Adrenal gland (tissue), 12 donors: ENCODE measurements around the gene POLR2E. TPM values are rescaled to one million over a fixed set of nuclear protein-coding genes. Genes with fewer than 3 reads are reported as not detected.
"Not testable (repeated sequence)": the region's sequence is repeated elsewhere in the genome, so short reads cannot be mapped to it uniquely, and the experiment has no call there.

ENCODE experiments used
- DNase-seq, 7 donors: peaks; one replicate each; pipeline ENCODE4 v3.0.0-alpha.2; 2019 to 2020
- H3K27ac ChIP-seq, 5 donors: fragments of 200-600 bp; sonication (generic) in 4 of 5; 1 replicate in 3 of 5; 2 replicates in 2 of 5; pipeline versions ENCODE4 v1.5.1 to v1.8.0; 2016 to 2020; ENCODE audit warnings: mild to moderate bottlenecking in 1 of 5
- H3K27me3 ChIP-seq: fragments of 200-600 bp; 2 replicates; pipeline ENCODE4 v1.8.0; 2021
- H3K36me3 ChIP-seq, 2 donors: fragments of 200-600 bp; replicated peaks in 1 of 2; 1 replicate in 1 of 2; 2 replicates in 1 of 2; pipeline versions ENCODE4 v1.5.1 to v1.8.0; 2018 to 2022
- H3K4me1 ChIP-seq, 2 donors: fragments of 200-600 bp; replicated peaks in 1 of 2; 1 replicate in 1 of 2; 2 replicates in 1 of 2; pipeline versions ENCODE4 v1.5.1 to v1.8.0; 2018 to 2021
- H3K4me3 ChIP-seq, 4 donors: fragments of 200-600 bp; sonication (generic) in 3 of 4; one replicate each; pipeline ENCODE4 v1.5.1; 2016 to 2018
- H3K9me3 ChIP-seq, 3 donors: fragments of 200-600 bp; sonication (generic) in 1 of 3; replicated peaks in 1 of 3; 1 replicate in 2 of 3; 2 replicates in 1 of 3; pipeline versions ENCODE4 v1.5.1 to v1.8.0; 2016 to 2021
- POLR2A ChIP-seq, 2 donors: fragments of 450-650 bp; IDR thresholded peaks; one replicate each; pipeline ENCODE4 v1.6.1; 2017; ENCODE audit warnings: antibody characterized with exemption in 2 of 2, mild to moderate bottlenecking in 2 of 2, moderate library complexity in 1 of 2
- WGBS, 4 donors: extraction: QIAGEN DNeasy Blood & Tissue Kit in 2 of 4; methylation state at CpG; one replicate each; pipeline versions ENCODE4 v1.1.5 to v1.1.7; 2013 to 2017; 5-methylcytosine and 5-hydroxymethylcytosine counted together
- intact Hi-C, 2 donors: fragments of 100-400 bp; cut with DNase I; formaldehyde crosslinking; loops; one replicate each; pipeline versions ENCODE4 v1.14.1 to v1.15.0; 2022 to 2023
- polyA plus RNA-seq, 3 donors: library from polyadenylated mRNA; stranded (reverse); fragments of 200-250 nt in 2 of 3; fragments of 350-450 nt in 1 of 3; fragmentation: Illumina TruSeq in 1 of 3; extraction: RNeasy Lipid Tissue Mini Kit (QIAGEN cat#74804) in 1 of 3; gene quantifications; one replicate each; pipeline ENCODE4 v1.2.3, GENCODE V29; 2013 to 2014
- total RNA-seq, 9 donors: library from RNA; depleted of rRNA in 4 of 9; stranded (reverse); fragments of >200 nt in 4 of 9; fragments of 120-200 nt in 1 of 9; fragmentation: NEBNext Ultra II Directional in 1 of 9; extraction: Animal tissue kit (Norgen Biotek cat#: 25700) in 1 of 9; gene quantifications; one replicate each; pipeline versions ENCODE4 v1.1.0 to v1.2.4, GENCODE V29; 2013 to 2023
- TF ChIP-seq, protein P1 (sequence below), 6 experiments: fragments of 450-650 bp in 4 of 6; fragments of 200-600 bp in 2 of 6; sonication (generic) in 1 of 6; IDR thresholded peaks; 1 replicate in 5 of 6; 2 replicates in 1 of 6; pipeline versions ENCODE4 v1.5.1 to v1.8.0; 2016 to 2021; ENCODE audit warnings: antibody characterized with exemption in 6 of 6, mild to moderate bottlenecking in 2 of 6, moderate library complexity in 1 of 6
- donor health status: healthy with polysubstance abuse.
- donor health status: Bipolar disorder and iron deficiency.
- donor health status: DM: yes; HTN: yes; CAD: no.
- donor health status: DM: no; HTN: no; CAD: no.
- donor health status: DM: no; HTN: no; CAD: no.
- donor health status: DM: yes; HTN: yes; CAD: no.

POLR2E gene
- total and polyA plus RNA-seq, 12 donors: 74.7 to 231 (median 157) TPM

DNA sequence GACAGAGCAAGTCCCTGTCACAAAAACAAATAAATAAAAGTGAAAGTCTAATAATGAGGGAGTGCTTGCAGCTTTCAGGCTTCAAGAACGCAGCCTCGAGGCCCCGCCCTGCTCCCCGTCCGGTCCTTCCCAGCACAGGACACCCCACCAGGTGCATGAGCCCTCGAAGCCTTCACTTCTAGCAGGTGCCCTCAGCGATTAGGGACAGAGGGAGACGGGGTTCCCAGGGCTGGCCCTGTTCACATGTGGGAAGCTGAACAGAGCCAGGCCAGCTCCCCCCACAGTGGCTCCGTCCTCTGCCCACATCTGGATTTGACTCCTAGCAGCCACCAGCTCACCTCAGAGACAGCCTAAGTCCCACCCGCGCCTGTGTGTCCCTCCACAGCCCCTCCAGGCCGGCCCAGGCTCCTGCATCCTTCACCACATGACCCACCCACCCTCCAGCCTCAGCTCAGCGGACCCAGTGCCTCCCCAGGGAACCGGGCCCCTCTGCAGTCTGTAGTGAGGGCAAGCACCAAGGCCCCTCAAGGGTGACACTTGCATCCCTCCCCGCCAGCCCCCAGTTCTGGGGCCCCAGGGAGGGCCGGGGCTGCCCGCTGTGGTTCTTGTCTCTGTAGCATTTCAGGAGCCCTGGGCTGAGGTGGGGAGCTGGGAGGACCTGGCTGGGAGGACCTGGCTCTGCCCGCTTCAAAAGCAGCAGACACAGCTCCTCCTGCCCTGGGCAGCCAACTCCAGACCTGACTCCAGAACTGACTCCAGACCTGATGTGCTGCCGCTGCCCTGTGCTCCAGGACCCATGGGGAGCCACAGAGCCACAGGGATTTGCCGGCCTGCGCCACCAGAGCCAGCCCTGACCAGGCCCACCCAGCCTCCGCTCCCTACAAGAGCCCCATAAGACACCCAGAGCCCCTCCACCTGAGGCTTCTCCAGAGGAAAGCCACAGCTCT lies 35.9 kb upstream of the POLR2E start:
- intact Hi-C loops: no loop called here
- no peak for DNase-seq
- peaks cover 0 to 32% of the 10 kb centered on the region in 2 donors for H3K36me3 ChIP-seq
- TF ChIP-seq POLR2A (IDR thresholded peaks at IDR 0.05): no peak
- TF ChIP-seq, protein P1, sequence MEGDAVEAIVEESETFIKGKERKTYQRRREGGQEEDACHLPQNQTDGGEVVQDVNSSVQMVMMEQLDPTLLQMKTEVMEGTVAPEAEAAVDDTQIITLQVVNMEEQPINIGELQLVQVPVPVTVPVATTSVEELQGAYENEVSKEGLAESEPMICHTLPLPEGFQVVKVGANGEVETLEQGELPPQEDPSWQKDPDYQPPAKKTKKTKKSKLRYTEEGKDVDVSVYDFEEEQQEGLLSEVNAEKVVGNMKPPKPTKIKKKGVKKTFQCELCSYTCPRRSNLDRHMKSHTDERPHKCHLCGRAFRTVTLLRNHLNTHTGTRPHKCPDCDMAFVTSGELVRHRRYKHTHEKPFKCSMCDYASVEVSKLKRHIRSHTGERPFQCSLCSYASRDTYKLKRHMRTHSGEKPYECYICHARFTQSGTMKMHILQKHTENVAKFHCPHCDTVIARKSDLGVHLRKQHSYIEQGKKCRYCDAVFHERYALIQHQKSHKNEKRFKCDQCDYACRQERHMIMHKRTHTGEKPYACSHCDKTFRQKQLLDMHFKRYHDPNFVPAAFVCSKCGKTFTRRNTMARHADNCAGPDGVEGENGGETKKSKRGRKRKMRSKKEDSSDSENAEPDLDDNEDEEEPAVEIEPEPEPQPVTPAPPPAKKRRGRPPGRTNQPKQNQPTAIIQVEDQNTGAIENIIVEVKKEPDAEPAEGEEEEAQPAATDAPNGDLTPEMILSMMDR (IDR thresholded peaks at IDR 0.05): no peak
- H3K4me1 ChIP-seq: peaks cover 33 to 66% of the 10 kb centered on the region in 2 donors
- H3K9me3 ChIP-seq: no peaks in the 10 kb centered on the region
- H3K27me3 ChIP-seq: no peaks in the 10 kb centered on the region
- peak overlapping the region; percentile 86 to 99 (median 91) for H3K27ac ChIP-seq
- 64 to 87% (median 69%) methylated on average over 11 to 22 of the region's 22 CpGs for WGBS, 4 donors
- H3K4me3 ChIP-seq: peak overlapping the region in 3 of 4 donors; percentile 26 to 69 (median 53)

DNA sequence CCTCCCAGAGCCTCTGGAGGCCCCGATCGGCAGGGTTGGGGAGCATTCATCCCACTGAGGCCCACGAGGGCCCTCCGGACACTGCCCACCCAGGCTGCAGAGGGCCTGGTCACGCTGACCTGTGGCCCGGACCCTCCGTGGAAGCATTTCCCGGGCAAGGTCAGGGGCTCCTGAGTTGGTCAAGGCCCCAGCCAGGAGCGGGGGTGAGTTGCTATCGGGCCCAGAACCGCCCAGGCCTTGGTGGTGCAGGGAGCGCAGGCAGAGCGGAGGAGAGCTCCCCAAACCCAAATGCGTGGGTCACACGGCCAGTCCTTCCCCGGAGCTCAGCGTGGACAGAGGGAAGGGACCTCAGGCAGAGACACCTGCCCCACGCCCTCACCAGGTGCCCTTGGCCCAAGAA lies 34.4 kb upstream of the POLR2E start:
- no peak overlapping the region for H3K4me3 ChIP-seq

DNA sequence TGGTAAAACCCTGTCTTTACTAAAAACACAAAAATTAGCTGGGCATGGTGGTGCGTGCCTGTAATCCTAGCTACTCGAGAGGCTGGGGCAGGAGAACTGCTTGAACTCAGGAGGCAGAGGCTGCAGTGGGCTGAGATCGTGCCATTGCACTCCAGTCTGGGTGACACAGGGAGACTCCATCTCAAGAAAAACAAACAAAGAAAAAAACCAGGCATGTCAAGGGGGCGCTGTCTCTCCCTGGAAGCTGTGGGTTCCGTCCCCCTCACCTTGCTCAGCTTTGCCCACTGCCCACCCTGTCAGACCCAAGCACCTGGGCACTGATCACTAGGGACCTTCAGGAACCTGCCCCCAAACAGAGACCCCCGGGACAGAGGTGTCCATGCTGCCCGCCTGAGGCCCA lies 33.9 kb upstream of the POLR2E start:
- DNase-seq, H3K9me3 ChIP-seq, H3K4me3 ChIP-seq, H3K27me3 ChIP-seq: not testable (repeated sequence)
- intact Hi-C loops: loop anchor here in 1 of 2 donors (5.0 kb wide), 1 partner anchor 43 kb away; the partner anchor contains the start of gene SBNO2
- Histone ChIP-seq H3K36me3 (peaks cover 0 to 49% of the 10 kb centered on the region in 2 donors), H3K4me1 (peaks cover 30 to 53% of the 10 kb centered on the region in 2 donors), H3K27ac (peak overlapping the region in 3 of 5 donors; percentile 22 to 99 (median 41))
- 79 to 95% (median 91%) methylated on average over 4 to 7 of the region's 7 CpGs for WGBS, 4 donors

More for the DNA sequence above, 34.4 kb upstream of the POLR2E start:
- Histone ChIP-seq H3K9me3 (no peaks in the 10 kb centered on the region), H3K27me3 (no peaks in the 10 kb centered on the region), H3K27ac (peak overlapping the region in 3 of 5 donors; percentile 22 to 99 (median 41)), H3K4me1 (peaks cover 30 to 56% of the 10 kb centered on the region in 2 donors), H3K36me3 (peaks cover 0 to 44% of the 10 kb centered on the region in 2 donors)
- DNase-seq: no peak
- intact Hi-C loops: loop anchor here in 1 of 2 donors (5.0 kb wide), 1 partner anchor 43 kb away; the partner anchor contains the start of gene SBNO2
- 51 to 84% (median 82%) methylated on average over 9 to 18 of the region's 18 CpGs for WGBS, 4 donors
- TF ChIP-seq, protein P1 (IDR thresholded peaks at IDR 0.05): no peak
- TF ChIP-seq POLR2A (IDR thresholded peaks at IDR 0.05): no peak

DNA sequence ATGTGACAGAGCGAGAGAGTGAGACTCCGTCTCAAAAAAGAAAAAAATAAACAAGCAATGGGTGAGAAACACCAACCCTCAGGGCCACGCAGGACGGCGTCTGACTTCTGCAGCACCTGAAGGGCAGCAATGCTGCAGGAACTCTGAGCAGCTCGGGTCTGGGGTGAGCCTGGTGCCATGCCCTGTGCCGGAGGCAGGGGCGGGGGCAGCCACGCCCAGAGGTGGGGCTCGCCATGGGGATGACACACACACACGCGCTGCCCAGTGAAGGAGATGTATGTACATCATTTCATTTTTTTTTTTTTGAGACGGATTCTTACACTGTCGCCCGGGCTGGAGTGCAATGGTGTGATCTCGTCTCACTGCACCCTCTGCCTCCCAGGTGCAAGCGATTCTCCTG lies 32.9 kb upstream of the POLR2E start:
- no peak overlapping the region for H3K4me3 ChIP-seq
- no peaks in the 10 kb centered on the region for H3K9me3 ChIP-seq
- intact Hi-C loops: loop anchor here in 1 of 2 donors (5.0 kb wide), 1 partner anchor 44 kb away; the partner anchor contains the start of gene SBNO2

More for the DNA sequence above, 32.9 kb upstream of the POLR2E start:
- H3K36me3 ChIP-seq: peaks cover 0 to 58% of the 10 kb centered on the region in 2 donors
- peaks cover 24 to 50% of the 10 kb centered on the region in 2 donors for H3K4me1 ChIP-seq
- 88 to 96% (median 94%) methylated on average over 13 to 17 of the region's 17 CpGs for WGBS, 4 donors
- H3K27me3 ChIP-seq: no peaks in the 10 kb centered on the region
- TF ChIP-seq POLR2A (IDR thresholded peaks at IDR 0.05): no peak
- TF ChIP-seq, protein P1 (IDR thresholded peaks at IDR 0.05): no peak
- no peak overlapping the region for H3K27ac ChIP-seq
- DNase-seq: no peak
